HepG2 (cell line): ENCODE measurements around the gene ITPR1. TPM values are rescaled to one million over a fixed set of nuclear protein-coding genes. Genes with fewer than 3 reads are reported as not detected.

Experiments
- ATAC-seq: fragments of 200-7000 bp; cut with Tn5 transposase; 3 replicates; pipeline ENCODE4 v1.9.1; 2020; ENCODE audit warnings: mild to moderate bottlenecking, moderate library complexity
- BruUV-seq: library from RNA; stranded (reverse); fragments of 400-500 nt; replicated peaks from 2 replicates; lab custom pipeline; 2021; lab: Mats Ljungman, UMichigan
- CTCF ChIA-PET: fragments of 300-600 bp; formaldehyde crosslinking; extraction: SDS; loops from one replicate; lab custom pipeline; 2021; ENCODE audit warnings: low total read pairs, inconsistent platforms, low intra/inter-chr PET ratio; lab: Yijun Ruan, JAX
- POLR2A ChIA-PET: fragments of 350-600 bp; sonication (Branson Sonifier 250); formaldehyde crosslinking; loops from one replicate; lab custom pipeline; 2020; ENCODE audit warnings: antibody characterized with exemption, inconsistent platforms; lab: Yijun Ruan, JAX
- DNase-seq: peaks from one replicate; pipeline ENCODE4 v3.0.0-alpha.2; 2015; ENCODE audit warnings: low spot score
- FAIRE-seq: peaks from 3 replicates; lab custom pipeline; 2011; peaks lifted over from hg19 to GRCh38; lab: Jason Lieb, UNC
- H2AFZ ChIP-seq: one replicate; pipeline ENCODE4 v1.6.1; 2011; ENCODE audit warnings: low read length, inconsistent platforms
- H3K27ac ChIP-seq: fragments of 300-600 bp; 3 replicates; pipeline ENCODE4 v1.8.0; 2011; ENCODE audit warnings: mixed run types, mild to moderate bottlenecking, mixed read lengths, low read length, inconsistent platforms; ENCODE audit not compliant: insufficient read depth; ENCODE audit errors: extremely low read length
- H3K27me3 ChIP-seq, 2 experiments: fragments of 200-600 bp in 1 of 2; 2 replicates in 1 of 2; 3 replicates in 1 of 2; pipeline versions ENCODE4 v1.6.0 to v1.8.0; 2011; ENCODE audit warnings: low read length in 2 of 2, mild to moderate bottlenecking in 2 of 2, moderate library complexity in 2 of 2, inconsistent platforms in 1 of 2; ENCODE audit not compliant: insufficient read depth in 2 of 2, control insufficient read depth in 1 of 2
- H3K36me3 ChIP-seq, 2 experiments: fragments of 200-600 bp in 1 of 2; replicated peaks in 1 of 2; 2 replicates in 1 of 2; 3 replicates in 1 of 2; pipeline versions ENCODE4 v1.5.1 to v1.8.0; 2011; ENCODE audit warnings: low read length in 2 of 2, inconsistent platforms in 1 of 2; ENCODE audit not compliant: insufficient read depth in 2 of 2, control insufficient read depth in 1 of 2
- H3K4me1 ChIP-seq: 2 replicates; pipeline ENCODE4 v1.5.1; 2012; ENCODE audit warnings: low read length, inconsistent platforms; ENCODE audit not compliant: insufficient read depth
- H3K4me2 ChIP-seq: 2 replicates; pipeline ENCODE4 v1.6.0; 2011; ENCODE audit warnings: low read depth, low read length, inconsistent platforms
- H3K4me3 ChIP-seq, 3 experiments: fragments of 200-600 bp in 1 of 3; sonication (generic), shearing (Covaris generic) in 1 of 3; replicated peaks in 1 of 3; 2 replicates each; pipeline ENCODE4 v1.5.1; 2011 to 2016; ENCODE audit warnings: low read length in 3 of 3, inconsistent platforms in 2 of 3, low read depth in 2 of 3, mild to moderate bottlenecking in 2 of 3, control low read depth in 1 of 3, mixed read lengths in 1 of 3; ENCODE audit not compliant: insufficient read depth in 1 of 3
- H3K79me2 ChIP-seq: one replicate; pipeline ENCODE4 v1.6.1; 2011; ENCODE audit warnings: low read length, inconsistent platforms; ENCODE audit not compliant: insufficient read depth
- H3K9ac ChIP-seq: 2 replicates; pipeline ENCODE4 v1.6.0; 2011; ENCODE audit warnings: mild to moderate bottlenecking, low read depth, low read length, inconsistent platforms; ENCODE audit not compliant: insufficient read depth
- H3K9me3 ChIP-seq: 2 replicates; pipeline ENCODE4 v1.5.1; 2012; ENCODE audit warnings: mild to moderate bottlenecking, low read length
- H4K20me1 ChIP-seq: 2 replicates; pipeline ENCODE4 v1.6.0; 2011; ENCODE audit warnings: inconsistent platforms, mild to moderate bottlenecking, low read length, moderate library complexity; ENCODE audit not compliant: insufficient read depth
- ARNT2 ChIP-seq: sonication (generic); formaldehyde crosslinking; IDR thresholded peaks from 2 replicates; pipeline ENCODE4 v1.8.0; 2022; ENCODE audit warnings: mild to moderate bottlenecking, low read depth, missing genetic modification reagents, moderate library complexity
- CSRNP2 ChIP-seq: sonication (generic); formaldehyde crosslinking; conservative IDR thresholded peaks from 2 replicates; pipeline ENCODE4 v1.8.0; 2022; ENCODE audit warnings: low read depth, missing genetic modification reagents
- FOXA1 ChIP-seq, 2 experiments: fragments of 450-650 bp in 1 of 2; sonication (generic) in 1 of 2; formaldehyde crosslinking in 1 of 2; IDR thresholded peaks; 2 replicates each; pipeline versions ENCODE4 v1.4.0 to v1.6.1; 2016 to 2020; ENCODE audit warnings: missing genetic modification reagents in 1 of 2
- FOXO4 ChIP-seq: sonication (generic); formaldehyde crosslinking; conservative IDR thresholded peaks from 2 replicates; pipeline ENCODE4 v1.8.1; 2023; ENCODE audit warnings: missing genetic modification reagents
- GZF1 ChIP-seq: sonication (generic); formaldehyde crosslinking; IDR thresholded peaks from 2 replicates; pipeline ENCODE4 v1.5.1; 2020; ENCODE audit warnings: mild to moderate bottlenecking, missing genetic modification reagents
- HCFC1 ChIP-seq: fragments of 150-350 bp; IDR thresholded peaks from 2 replicates; pipeline ENCODE4 v1.6.1; 2014; ENCODE audit warnings: low read depth, low read length
- KDM2A ChIP-seq: sonication (generic); formaldehyde crosslinking; IDR thresholded peaks from 2 replicates; pipeline ENCODE4 v1.4.0; 2020; ENCODE audit warnings: low read depth, missing genetic modification reagents, borderline replicate concordance
- NCOA5 ChIP-seq: sonication (generic); formaldehyde crosslinking; IDR thresholded peaks from 2 replicates; pipeline ENCODE4 v1.4.0; 2020; ENCODE audit warnings: missing genetic modification reagents
- PBX2 ChIP-seq: IDR thresholded peaks from 2 replicates; pipeline ENCODE4 v1.6.1; 2016; ENCODE audit warnings: control low read depth
- PITX1 ChIP-seq: sonication (generic); formaldehyde crosslinking; IDR thresholded peaks from 2 replicates; pipeline ENCODE4 v1.5.1; 2020; ENCODE audit warnings: mild to moderate bottlenecking, missing genetic modification reagents
- RAD21 ChIP-seq: fragments of 450-650 bp; formaldehyde crosslinking; IDR thresholded peaks from 2 replicates; pipeline ENCODE4 v1.5.0; 2020; ENCODE audit warnings: mild to moderate bottlenecking
- SMAD9 ChIP-seq: sonication (generic); formaldehyde crosslinking; IDR thresholded peaks from 2 replicates; pipeline ENCODE4 v1.5.1; 2020; ENCODE audit warnings: mild to moderate bottlenecking, missing genetic modification reagents
- SOX6 ChIP-seq, 2 experiments: fragments of 450-650 bp in 1 of 2; sonication (generic) in 1 of 2; formaldehyde crosslinking in 1 of 2; IDR thresholded peaks; 2 replicates each; pipeline versions ENCODE4 v1.4.0 to v1.6.1; 2017 to 2020; ENCODE audit warnings: antibody characterized with exemption in 1 of 2, mild to moderate bottlenecking in 1 of 2, missing genetic modification reagents in 1 of 2
- ZBTB2 ChIP-seq: sonication (generic); formaldehyde crosslinking; IDR thresholded peaks from 2 replicates; pipeline ENCODE4 v1.8.0; 2022; ENCODE audit warnings: low read depth, missing genetic modification reagents
- ZEB1 ChIP-seq: IDR thresholded peaks from 2 replicates; pipeline ENCODE4 v1.6.1; 2012; ENCODE audit warnings: mild to moderate bottlenecking, low read depth, inconsistent platforms; ENCODE audit not compliant: insufficient replicate concordance
- ZNF572 ChIP-seq: sonication (generic); formaldehyde crosslinking; IDR thresholded peaks from 2 replicates; pipeline ENCODE4 v1.5.1; 2020; ENCODE audit warnings: mild to moderate bottlenecking, missing genetic modification reagents
- ZNF816 ChIP-seq: sonication (generic); formaldehyde crosslinking; IDR thresholded peaks from 2 replicates; pipeline ENCODE4 v1.8.0; 2022; ENCODE audit warnings: missing genetic modification reagents, mild to moderate bottlenecking, borderline replicate concordance
- ZSCAN21 ChIP-seq: sonication (generic); formaldehyde crosslinking; IDR thresholded peaks from 2 replicates; pipeline ENCODE4 v1.8.0; 2022; ENCODE audit warnings: mild to moderate bottlenecking, missing genetic modification reagents, moderate library complexity, borderline replicate concordance
- WGBS: methylation state at CpG from one replicate; pipeline ENCODE4 v1.1.6; 2017; ENCODE audit warnings: low lambda C conversion rate; 5-methylcytosine and 5-hydroxymethylcytosine counted together
- in situ Hi-C: cut with HindIII; loops from 2 replicates; pipeline ENCODE4 v1.10.0; 2017; ENCODE audit warnings: low pct_unique_long_range_greater_than_20kb; ENCODE audit not compliant: extremely low pct_ligation_motif_present
- intact Hi-C: fragments of 100-400 bp; cut with micrococcal nuclease; formaldehyde crosslinking; loops from one replicate; pipeline ENCODE4 v1.10.0; 2022; ENCODE audit not compliant: unreplicated experiment
- polyA plus RNA-seq, 8 experiments: library from polyadenylated mRNA; depleted of rRNA in 3 of 8; stranded (reverse) in 7 of 8; unstranded in 1 of 8; fragments of >200 nt; fragmentation: Illumina TruSeq in 4 of 8; extraction: Trizol in 4 of 8; gene quantifications; 2 replicates each; pipeline versions ENCODE4 v1.2.1 to v1.2.3, GENCODE V29; 2011 to 2016; ENCODE audit warnings: low read depth in 4 of 8, missing spikeins in 1 of 8, mixed read lengths in 1 of 8; ENCODE audit not compliant: insufficient read depth in 1 of 8
- total RNA-seq, 5 experiments: library from RNA; depleted of rRNA; stranded (reverse); fragments of >200 nt; fragmentation: Illumina TruSeq; extraction: Trizol; gene quantifications; 2 replicates each; pipeline ENCODE4 v1.2.3, GENCODE V29; 2016; ENCODE audit warnings: low read depth in 1 of 5

ITPR1 gene
- total and polyA plus RNA-seq, 2 of the 13 experiments (the other 11 are each of a cell fraction or from before 2014, with no cell fraction given): 10.0 to 11.4 TPM

- no peak overlapping the region for H3K9ac ChIP-seq
- no peaks in the 10 kb centered on the region for H4K20me1 ChIP-seq
- no peaks in the 10 kb centered on the region for H3K9me3 ChIP-seq
- no peaks in the 10 kb centered on the region for H3K79me2 ChIP-seq
- ChIA-PET POLR2A (no interaction called here), CTCF (no interaction called here)
- no peaks in the 10 kb centered on the region for H3K27me3 ChIP-seq
- ATAC-seq (no peak), FAIRE-seq (no peak), DNase-seq (no peak)
- intact Hi-C loops: no loop called here
- peaks cover 33% of the 10 kb centered on the region for H3K4me1 ChIP-seq
- no peak for TF ChIP-seq SOX6 (IDR thresholded peaks at IDR 0.05)
- no peak for TF ChIP-seq SOX6 (CRISPR knock-in tag; IDR thresholded peaks at IDR 0.05)
- no peak for TF ChIP-seq NCOA5
- no peak for TF ChIP-seq ZEB1
- no peak for TF ChIP-seq ZNF572 (CRISPR knock-in tag)
- no peak for TF ChIP-seq GZF1
- TF ChIP-seq ARNT2: no peak
- no peak for TF ChIP-seq HCFC1
- no peak for TF ChIP-seq RAD21 (CRISPR knock-in tag)
- TF ChIP-seq PBX2 (CRISPR knock-in tag): no peak
- no peak for TF ChIP-seq ZBTB2 (CRISPR knock-in tag)
- no peak for TF ChIP-seq FOXA1 (IDR thresholded peaks at IDR 0.05)
- no peak for TF ChIP-seq FOXA1 (CRISPR knock-in tag; IDR thresholded peaks at IDR 0.05)
- no peak for TF ChIP-seq CSRNP2
- TF ChIP-seq KDM2A (CRISPR knock-in tag): no peak
- TF ChIP-seq ZNF816 (CRISPR knock-in tag): no peak
- no peak for TF ChIP-seq SMAD9 (CRISPR knock-in tag)
- no peak for TF ChIP-seq FOXO4 (CRISPR knock-in tag)
- no peak for TF ChIP-seq ZSCAN21 (CRISPR knock-in tag)
- no peak for TF ChIP-seq PITX1 (CRISPR knock-in tag)
- H3K36me3 ChIP-seq: peaks cover 2 to 5% of the 10 kb centered on the region in 2 experiments; a peak in 3 of 5 replicates
- no peak overlapping the region for H2AFZ ChIP-seq
- no peak overlapping the region for H3K4me3 ChIP-seq
- no TSS peak for BruUV-seq
- H3K27ac ChIP-seq: no peak overlapping the region
- in situ Hi-C loops: no loop called here
- WGBS: 97% methylated on average over 7 of the region's 7 CpGs
- no peak overlapping the region for H3K4me2 ChIP-seq
Measured at GRCh38 chr3:4515916-4516579, 22.9 kb downstream of the ITPR1 start.
